HG03571 (cell line): ENCODE measurements around the gene LRBA.
"Not testable (repeated sequence)": the region's sequence is repeated elsewhere in the genome, so short reads cannot be mapped to it uniquely, and the experiment has no call there.

Source experiments
- ATAC-seq: cut with Tn5 transposase; IDR thresholded peaks from one replicate; pipeline ENCODE4 v1.9.1; 2021; ENCODE audit not compliant: unreplicated experiment

Gene LRBA

DNA sequence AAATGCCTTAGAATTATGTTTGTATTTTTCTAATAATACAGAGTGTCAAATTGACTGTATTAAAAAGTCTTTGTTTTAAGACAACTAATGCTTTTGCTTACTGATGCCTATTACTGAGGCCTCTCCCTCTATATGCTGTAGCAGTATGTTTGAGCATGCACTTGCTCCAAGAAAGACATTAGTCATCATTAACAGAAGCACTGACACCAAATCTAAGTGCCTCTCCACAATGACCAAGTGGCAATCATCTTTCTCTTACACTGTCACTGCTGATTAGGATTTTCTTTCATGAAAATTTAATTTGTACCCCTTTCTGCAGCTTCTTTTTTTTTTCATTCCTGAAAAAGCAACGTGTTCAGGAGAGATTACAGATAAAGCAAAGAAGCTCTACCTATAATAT, 444.2 kb downstream of the LRBA start:
- no peak for ATAC-seq

DNA sequence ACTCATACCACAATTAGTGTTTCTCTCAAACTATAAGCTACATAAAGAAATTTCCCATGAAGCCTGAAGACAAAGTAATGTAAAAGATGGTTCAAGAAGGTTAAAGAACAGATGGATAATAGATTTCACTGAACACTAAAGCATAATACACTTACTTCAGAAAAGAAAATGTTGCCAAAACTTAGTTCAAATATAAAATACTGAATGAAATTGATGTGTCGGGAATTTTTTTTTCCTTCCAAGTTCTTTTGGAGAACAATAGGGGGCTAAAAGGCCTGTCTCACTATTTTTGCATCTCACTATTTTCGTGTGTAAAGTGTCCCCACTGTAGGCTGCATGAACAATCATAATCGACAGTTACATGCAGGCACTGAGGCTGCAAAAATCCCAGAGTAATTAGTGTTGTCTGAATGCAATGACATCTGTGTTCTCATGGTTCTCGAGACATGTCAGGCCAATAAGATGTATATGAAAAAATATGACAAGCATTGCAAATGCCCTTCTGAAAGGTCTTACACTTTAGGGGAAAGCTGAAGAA, 445.0 kb downstream of the LRBA start:
- no peak for ATAC-seq

DNA sequence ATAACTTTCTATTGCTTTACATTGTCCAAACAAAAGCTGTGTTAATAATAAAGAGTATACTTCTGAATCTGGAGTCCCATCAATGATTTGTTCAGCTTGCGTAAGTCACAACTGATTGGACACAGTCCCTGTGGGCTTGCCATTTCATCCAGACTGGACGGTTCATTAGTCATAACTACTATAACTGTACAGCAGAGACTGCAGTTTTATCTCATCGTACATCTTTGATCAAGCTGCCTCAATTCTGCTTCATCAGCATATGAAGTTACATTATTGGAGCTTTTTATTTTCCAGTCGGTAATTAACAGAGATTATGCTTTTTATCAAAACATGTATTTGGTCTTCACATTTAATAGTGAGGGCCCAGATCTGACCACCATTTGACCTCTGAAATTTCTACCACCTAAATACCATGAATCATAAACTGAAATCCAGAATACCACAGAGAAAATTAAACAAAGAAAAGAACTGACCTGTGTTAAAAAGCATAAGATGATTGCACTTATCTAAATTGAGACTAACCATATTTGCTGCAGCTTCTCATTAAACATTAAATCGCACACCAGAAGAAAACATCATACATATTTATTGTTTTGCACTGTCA, 445.6 kb downstream of the LRBA start:
- ATAC-seq = no peak

DNA sequence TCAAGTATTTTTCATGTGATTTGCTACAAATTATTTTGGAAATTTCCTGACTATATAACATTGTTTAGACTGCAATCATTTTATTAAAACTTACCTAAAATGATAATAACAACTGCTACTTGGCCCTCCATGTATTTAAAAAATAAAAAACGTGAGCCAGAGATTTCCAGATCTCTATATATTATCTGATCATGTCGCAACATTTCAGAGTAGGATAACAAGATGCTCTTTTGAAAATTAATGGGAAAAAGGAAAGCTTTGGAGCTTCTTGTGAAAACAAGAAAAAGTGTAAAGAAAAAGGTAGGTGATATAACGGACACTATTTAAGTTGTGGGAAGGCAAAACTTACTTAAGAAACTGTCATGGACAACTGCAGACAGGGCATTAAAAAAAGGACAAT, 448.0 kb downstream of the LRBA start:
- no peak for ATAC-seq

DNA sequence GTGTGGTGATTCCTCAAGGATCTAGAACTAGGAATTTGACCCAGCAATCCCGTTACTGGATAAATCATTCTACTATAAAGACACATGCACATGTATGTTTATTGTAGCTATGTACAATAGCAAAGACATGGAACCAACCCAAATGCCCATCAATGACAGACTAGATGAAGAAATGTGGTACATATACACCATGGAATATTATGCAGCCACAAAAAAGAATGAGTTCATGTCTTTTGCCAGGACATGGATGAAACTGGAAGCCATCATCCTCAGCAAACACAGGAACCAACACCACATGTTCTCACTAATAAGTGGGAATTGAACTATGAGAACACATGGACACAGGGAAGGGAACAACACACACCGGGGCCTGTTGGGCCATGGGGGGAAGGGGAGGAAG, 450.1 kb downstream of the LRBA start:
- not testable (repeated sequence) for ATAC-seq

DNA sequence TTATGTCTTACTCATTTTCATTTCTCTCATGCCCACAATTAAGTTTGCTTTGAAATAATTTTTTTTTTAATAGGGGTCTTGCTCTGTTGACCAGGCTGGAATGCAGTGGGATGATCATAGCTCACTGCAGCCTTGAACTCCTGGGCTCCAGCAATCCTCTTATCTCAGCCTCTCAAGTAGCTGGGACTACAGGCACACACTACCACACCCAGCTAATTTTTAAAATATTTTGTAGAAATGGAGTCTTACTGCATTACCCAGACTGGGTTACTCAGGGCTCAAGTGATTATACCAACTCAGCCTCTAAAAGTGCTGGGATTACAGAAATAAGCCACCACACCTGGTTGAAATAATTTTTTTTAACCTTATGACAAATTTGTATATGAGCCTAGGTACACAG, 452.3 kb downstream of the LRBA start:
- ATAC-seq = no peak

DNA sequence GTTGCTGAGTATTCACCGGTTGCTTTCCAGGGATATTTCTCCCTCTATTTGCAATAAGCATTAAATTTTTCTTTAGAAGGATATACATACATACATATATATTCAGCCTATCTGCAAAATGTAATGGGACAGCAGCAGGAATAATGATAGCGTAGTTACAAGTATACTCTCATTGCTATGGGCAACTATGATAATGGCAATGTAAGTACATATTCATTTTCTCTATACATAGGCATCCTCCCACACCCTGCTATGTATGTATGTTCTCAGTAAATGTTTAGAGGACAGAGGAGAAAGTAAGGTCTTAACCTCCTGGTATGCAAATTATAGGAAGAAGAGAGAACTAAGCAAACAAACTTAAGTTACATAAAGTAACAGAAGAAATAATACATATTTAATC, 452.8 kb downstream of the LRBA start:
- ATAC-seq = no peak

DNA sequence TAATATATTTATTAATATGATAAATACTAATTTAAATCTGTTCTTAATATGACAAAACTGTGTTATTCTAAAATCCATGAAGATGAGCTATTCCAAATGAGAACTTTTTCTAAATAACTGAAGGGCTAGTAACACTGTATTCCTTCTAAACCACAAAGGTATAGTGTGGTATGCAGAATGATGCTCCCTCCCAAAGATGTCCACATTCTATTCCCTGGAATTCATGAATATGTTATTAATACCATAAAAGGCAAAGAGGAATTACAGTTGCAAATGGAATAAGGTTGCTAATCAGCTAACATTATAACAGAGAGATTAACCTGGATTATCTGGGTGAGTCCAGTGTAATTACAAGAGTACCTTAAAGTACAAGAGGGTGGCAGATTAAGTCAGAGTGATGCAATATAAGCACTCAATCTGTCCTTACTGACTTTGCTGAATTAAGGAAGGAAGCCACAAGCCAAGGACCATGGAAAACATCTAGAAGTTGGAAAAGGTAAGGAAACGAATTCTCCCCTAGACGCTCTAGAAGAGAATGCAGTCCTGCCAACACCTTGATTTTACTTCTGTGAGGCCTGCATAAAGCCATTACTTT, 453.8 kb downstream of the LRBA start:
- ATAC-seq = no peak

DNA sequence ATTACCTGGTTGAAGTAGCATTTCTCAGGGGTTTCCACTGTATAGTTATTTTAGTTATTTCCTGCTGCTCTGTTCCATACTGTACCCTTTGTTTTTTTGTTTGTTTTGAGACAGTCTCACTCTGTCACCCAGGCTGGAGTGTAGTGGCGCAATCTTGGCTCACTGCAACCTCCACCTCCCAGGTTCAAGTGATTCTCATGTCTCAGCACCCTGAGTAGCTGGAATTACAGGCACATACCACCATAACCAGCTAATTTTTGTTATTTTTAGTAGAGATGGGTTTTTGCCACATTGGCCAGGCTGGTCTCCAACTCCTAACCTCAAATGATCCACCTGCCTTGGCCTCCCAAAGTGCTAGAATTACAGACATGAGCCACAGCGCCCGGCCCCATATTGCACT, 457.3 kb downstream of the LRBA start:
- ATAC-seq = not testable (repeated sequence)

DNA sequence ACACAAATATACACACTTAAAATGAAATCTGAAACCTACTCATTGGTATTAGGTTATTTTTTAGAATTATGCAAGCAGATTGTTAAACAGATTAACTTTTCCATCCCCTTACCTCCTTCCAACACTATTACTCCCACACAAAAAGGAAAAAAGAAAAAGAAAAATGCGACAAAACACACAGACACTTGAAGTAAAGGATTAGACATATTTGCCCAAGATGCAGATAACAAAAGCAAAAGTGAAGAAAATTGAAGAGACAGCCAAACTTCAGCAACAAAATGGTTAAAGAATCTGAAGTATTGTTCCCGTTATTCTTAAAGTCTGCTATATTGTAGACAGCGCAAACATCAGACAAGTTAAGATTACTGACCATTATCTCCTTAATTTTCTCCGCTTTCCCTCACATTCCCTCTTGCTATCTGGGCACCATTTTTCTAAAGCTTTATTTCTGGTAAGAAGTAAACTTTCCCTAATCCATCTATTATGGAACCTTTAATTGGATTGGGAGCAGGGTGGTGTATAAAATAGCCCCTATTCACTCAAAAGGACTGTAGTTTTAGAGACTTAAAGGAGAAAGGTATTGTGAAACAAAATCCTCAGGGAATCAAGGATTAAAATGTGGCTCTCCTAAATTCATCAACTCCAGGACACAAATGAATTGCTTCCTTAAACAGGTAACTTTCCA, 467.8 kb downstream of the LRBA start:
- no peak for ATAC-seq

DNA sequence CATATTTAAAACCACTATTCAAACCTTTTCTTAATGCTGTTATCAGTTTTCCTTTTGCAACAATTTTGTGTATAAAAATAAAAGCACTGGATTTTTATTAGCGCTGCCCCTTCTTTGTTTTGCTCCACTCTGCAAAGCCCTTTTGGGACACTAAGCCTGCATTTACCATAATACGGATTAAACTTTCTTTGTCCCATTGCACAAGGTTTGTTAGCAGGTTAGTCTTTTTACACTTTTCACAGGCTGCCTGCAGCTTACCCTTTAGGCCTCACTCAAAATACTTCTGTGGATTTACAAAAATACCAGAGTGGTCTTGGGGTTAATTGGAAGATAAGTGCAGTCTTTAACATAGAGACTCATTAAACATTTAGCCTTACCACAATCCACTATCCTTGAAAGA, 468.8 kb downstream of the LRBA start:
- ATAC-seq = no peak

DNA sequence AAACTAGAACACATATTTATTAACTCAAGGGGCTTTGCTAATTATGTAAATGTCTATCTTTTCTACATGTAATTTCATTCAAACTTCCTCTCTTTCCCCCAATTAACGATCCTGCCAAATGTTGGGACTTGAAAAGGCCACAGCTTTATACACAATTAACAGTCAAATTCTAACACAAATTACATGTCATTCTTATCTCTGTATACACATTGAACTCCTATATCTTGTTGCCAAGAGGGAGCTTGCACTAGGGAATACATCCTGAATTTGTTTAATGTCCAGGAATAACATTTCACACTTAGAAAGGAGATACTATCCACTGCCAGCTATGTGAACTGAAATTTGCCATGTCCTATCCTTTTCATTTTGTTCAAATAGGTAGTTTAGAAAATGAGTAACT, 472.0 kb downstream of the LRBA start:
- no peak for ATAC-seq

DNA sequence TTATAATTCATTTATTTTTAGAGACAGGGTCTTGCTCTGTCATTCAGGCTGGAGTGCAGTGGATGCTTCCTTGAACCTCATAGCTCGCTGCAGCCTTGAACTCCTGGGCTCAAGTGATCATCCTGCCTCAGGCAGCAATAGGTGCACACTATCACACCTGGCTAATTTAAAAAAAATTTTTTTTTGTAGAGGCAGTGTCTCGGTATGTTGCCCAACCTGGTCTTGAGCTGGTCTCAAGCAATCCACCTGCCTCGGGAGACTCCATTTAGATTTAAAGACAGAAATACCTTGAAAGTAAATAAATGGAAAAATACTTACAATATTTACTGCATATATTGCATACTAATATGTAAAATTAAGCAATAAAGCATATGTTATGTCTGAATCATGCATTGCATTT, 473.4 kb downstream of the LRBA start:
- ATAC-seq = no peak

DNA sequence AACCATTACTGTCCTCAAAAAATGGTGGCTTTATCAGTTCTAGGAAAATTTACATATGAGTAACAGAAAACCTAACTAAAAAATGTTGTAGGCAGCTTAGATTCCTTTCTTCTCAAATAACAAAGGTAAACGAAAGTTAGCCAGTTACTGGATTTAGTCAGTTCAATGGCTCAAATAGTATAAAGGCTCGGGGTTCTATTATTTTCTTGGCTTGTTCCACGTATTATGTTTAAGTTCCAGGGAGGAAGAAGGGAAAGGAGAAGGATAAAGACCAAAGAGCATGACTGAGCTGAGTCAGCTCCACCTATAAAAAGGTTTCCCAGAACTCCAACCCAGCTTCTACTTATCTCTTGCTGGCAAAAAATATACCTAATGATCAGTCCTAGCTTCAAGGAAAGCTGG, 474.1 kb downstream of the LRBA start:
- no peak for ATAC-seq

DNA sequence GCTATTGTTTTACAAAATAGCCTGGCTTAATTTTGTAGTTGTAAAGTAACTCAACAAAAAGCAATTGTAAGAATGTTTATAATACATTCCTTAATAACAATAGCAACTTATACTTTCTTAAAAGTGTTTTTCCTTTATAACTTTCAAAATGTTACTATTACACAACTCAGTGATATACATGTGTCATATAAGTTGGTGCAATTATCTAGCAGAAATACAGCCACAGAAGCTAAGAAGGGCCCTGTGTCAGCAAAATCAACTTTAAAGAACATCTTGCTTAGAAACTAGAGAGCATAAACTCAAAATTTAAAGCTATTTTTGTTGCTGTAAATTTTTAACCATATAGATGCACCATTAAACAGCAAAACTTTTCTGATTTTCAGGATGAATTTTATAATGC, 474.5 kb downstream of the LRBA start:
- ATAC-seq = no peak

DNA sequence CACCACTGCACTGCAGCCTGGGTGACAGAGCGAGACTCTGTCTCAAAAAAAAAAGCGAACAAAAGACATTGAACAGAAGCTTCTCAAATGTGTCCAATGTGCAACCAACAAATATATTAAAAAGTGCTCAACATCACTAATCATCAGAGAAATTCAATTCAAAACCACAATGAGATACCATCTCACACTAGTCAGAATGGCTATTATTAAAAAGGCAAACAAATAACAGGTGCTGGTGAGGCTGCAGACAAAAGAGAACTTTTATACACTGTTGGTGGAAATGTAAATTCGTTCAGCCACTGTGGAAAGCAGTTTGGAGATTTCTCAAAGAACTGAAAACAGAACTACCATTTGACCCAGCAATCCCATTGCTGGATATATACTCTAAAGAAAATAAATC, 477.2 kb downstream of the LRBA start:
- ATAC-seq = not testable (repeated sequence)

DNA sequence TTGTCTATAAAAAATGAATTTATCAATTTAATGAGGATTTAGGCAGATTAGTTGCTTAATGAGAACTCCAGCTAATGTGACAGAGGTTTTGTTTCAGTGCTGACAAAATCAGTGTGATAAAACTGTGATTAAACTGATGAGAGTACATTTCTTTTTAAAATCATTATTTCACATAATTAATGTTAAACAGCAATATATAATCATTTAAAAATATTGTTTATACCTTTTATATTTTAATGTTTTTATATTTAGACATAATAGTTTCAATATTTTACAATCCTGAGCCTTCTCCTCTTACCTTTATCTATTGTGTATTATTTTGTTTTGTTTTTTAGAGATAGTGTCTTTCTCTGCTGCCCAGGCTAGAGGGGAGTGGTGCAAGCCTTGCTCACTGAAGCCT, 480.3 kb downstream of the LRBA start:
- ATAC-seq = no peak

DNA sequence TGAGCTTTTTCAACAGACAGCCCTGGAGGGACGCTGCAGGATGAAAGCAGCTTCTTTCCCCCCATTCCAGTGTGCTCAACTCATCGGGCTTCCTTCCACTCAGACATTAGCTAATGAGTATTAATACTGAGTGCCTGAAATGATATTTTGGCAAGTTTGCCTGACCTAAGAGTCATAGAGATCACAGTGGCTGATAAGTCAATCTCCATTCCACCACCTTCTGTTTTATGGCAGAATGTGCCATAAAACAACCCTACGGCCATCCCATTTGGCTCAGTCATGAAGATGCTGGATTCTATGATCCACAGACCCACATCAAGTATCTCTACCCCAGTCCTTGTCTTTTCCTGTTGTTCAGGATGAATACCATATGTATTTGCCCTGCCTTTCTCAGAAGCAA, 481.4 kb downstream of the LRBA start:
- ATAC-seq = no peak

DNA sequence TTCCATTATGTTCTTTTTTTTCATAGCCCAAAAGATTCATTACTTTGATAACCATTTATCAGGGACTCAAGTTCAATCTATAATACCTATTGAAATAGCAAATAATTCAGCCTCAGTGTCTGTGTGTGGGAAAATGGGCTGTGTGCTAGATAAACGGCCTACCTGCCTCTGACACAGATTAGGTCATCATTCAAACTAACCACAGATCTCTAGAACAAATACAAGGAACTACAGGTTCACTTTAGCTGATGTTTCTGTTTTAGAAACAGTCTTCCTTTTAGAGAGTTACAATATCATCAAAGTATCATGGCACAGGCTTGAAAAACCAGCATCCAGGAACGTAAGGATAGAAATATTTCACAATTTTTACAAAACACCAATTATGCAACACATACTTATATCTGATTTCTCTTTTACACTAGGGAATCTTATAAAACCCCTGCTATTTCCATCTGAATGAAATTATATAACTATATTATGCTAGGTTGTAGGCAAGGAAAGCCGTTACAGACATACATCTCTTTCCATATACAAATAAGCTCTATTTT, 489.7 kb downstream of the LRBA start:
- no peak for ATAC-seq

DNA sequence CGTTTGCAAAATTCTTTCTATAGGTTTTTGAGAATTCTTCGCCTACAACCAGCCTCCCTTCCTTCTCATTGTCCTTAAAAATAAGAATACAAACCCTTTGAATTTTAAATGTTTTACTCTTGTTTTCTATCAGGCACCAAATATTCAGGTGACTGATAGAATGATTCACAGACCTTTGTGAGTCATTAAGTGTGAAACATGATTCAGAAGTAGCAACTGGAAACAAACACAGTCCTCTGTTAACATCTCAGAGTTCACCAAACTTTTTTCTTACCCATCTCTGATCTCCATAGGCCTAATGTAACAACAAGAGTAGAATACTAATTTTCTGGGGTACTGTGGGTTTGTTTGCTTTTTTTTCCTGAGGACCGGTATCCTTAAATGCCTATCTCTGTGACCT, 496.5 kb downstream of the LRBA start:
- no peak for ATAC-seq

DNA sequence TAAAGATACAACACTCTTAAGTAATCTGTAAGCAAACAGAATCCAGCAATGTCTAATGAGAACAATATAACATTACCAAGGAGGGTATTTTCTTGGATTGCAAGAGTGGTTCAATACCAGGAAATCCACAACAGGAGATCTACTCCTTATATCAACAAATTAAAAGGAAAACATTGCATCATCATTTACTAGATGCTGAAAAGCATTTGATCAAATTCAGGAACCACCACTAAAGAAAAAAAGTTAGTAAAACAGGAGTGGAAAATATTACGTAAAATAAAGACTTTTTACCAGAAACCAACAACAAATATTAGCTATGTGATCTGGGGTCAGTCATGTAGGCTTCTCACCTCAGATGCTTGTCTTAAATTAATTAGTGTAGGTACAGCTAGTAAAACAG, 499.9 kb downstream of the LRBA start:
- no peak for ATAC-seq

DNA sequence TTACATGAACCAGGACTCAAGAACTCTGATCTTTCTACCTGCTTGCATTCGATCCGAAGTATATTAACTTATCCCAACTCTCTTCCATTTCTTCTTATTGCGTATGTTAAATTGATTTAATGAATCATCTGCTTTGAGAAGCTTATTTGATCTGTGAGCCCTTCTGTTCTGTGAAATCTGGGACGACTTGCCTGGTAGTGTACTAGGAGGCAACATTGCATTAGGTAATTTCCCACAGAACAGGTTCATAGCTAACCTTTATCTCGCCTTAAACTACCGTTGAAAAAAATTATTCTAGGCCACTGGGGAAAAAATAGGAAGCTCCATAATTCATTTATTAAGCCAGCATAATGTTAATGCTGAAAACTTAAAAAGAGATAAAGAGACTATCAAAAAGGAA, 500.4 kb downstream of the LRBA start:
- ATAC-seq = no peak
